SU-DHL-6 (cell line): ENCODE results near the gene DHRS7.

Experiments used
- H2AFZ ChIP-seq: fragments of 200-600 bp; sonication (generic); 2 replicates; pipeline ENCODE4 v1.6.1; 2014; ENCODE audit warnings: low read depth, mild to moderate bottlenecking, moderate library complexity, mixed read lengths, antibody characterized with exemption, low read length; ENCODE audit not compliant: severe bottlenecking
- H3F3A ChIP-seq: fragments of 200-600 bp; shearing (Covaris generic); 2 replicates; pipeline ENCODE4 v1.6.0; 2016; ENCODE audit warnings: antibody characterized with exemption, mild to moderate bottlenecking; ENCODE audit not compliant: insufficient read depth
- H3K27ac ChIP-seq: fragments of 200-600 bp; sonication (generic); 2 replicates; pipeline ENCODE4 v1.5.1; 2016; ENCODE audit warnings: low read depth, mild to moderate bottlenecking, low read length, moderate library complexity, mixed read lengths
- H3K27me3 ChIP-seq: fragments of 200-600 bp; sonication (generic), shearing (Covaris generic); 2 replicates; pipeline ENCODE4 v1.6.0; 2014; ENCODE audit warnings: mild to moderate bottlenecking, low read length
- H3K36me3 ChIP-seq: fragments of 200-600 bp; sonication (generic); 2 replicates; pipeline ENCODE4 v1.6.1; 2014; ENCODE audit warnings: mild to moderate bottlenecking, low read length, mixed read lengths
- H3K4me2 ChIP-seq: fragments of 300-600, 200-600 bp; shearing (Covaris generic), sonication (generic); 2 replicates; pipeline ENCODE4 v1.6.0; 2014; ENCODE audit warnings: low read length, low read depth, mild to moderate bottlenecking; ENCODE audit not compliant: poor library complexity, severe bottlenecking
- H3K4me3 ChIP-seq: fragments of 200-600 bp; sonication (generic); 2 replicates; pipeline ENCODE4 v1.5.1; 2014; ENCODE audit warnings: antibody characterized with exemption, low read length, mild to moderate bottlenecking, mixed read lengths; ENCODE audit not compliant: insufficient read depth, poor library complexity, severe bottlenecking
- H3K79me2 ChIP-seq: fragments of 200-600 bp; sonication (generic); 2 replicates; pipeline ENCODE4 v1.6.1; 2014; ENCODE audit warnings: mild to moderate bottlenecking, low read length, moderate library complexity; ENCODE audit not compliant: insufficient read depth
- H3K9ac ChIP-seq: fragments of 200-600 bp; sonication (generic); 2 replicates; pipeline ENCODE4 v1.7.0; 2014; ENCODE audit warnings: mild to moderate bottlenecking, low read length
- H3K9me2 ChIP-seq: fragments of 200-600 bp; sonication (generic); replicated peaks from 2 replicates; pipeline ENCODE4 v1.6.1; 2014; ENCODE audit warnings: low read length; ENCODE audit not compliant: insufficient read depth
- H3K9me3 ChIP-seq: fragments of 200-600 bp; sonication (generic); 2 replicates; pipeline ENCODE4 v1.6.1; 2014; ENCODE audit warnings: low read length, mixed read lengths; ENCODE audit not compliant: insufficient read depth
- H4K20me1 ChIP-seq: fragments of 200-600 bp; sonication (generic); 2 replicates; pipeline ENCODE4 v1.6.1; 2014; ENCODE audit warnings: low read depth, mild to moderate bottlenecking, antibody characterized with exemption, low read length, moderate library complexity, mixed read lengths
- CTCF ChIP-seq: fragments of 200-600 bp; sonication (generic); IDR thresholded peaks from one replicate; pipeline ENCODE4 v1.5.1; 2017; ENCODE audit warnings: antibody characterized with exemption, mild to moderate bottlenecking, low read length, moderate library complexity; ENCODE audit not compliant: insufficient read depth, poor library complexity, severe bottlenecking
- EZH2phosphoT487 ChIP-seq: fragments of 200-600 bp; sonication (generic), shearing (Covaris generic); conservative IDR thresholded peaks from 2 replicates; pipeline ENCODE4 v1.6.1; 2018; ENCODE audit warnings: mild to moderate bottlenecking, antibody characterized with exemption, low read length, moderate library complexity, mixed read lengths

DHRS7 gene

DNA sequence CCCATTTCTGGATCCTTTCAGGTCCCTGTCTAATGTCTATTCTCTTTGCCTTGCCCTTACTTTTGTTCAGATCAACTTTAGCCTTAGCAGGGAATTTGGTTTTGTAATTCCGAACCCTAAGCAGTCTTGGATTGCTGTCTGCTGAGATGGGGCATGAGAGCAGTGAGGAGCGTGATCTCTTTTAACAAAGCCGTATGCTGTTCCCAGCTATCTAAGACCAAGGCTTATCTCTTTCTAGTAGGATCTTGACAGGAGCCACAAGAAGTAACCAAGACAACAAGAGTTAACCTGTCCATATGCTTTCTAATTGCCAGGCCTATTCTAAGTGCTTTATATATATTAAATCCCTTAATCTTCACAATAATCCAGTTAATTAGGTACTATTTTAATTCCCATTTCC is 4.5 kb upstream of the DHRS7 start:
- H3K4me2 ChIP-seq, result no peak overlapping the region
- no peak for TF ChIP-seq EZH2phosphoT487
- H3K9ac ChIP-seq, result no peak overlapping the region
- no peaks in the 10 kb centered on the region for H3K9me2 ChIP-seq
- H3F3A ChIP-seq, result peaks cover 4% of the 10 kb centered on the region
- no peak overlapping the region for H3K27ac ChIP-seq
- no peak overlapping the region for H2AFZ ChIP-seq
- H3K9me3 ChIP-seq, result no peaks in the 10 kb centered on the region
- H3K36me3 ChIP-seq, result no peaks in the 10 kb centered on the region
- H3K79me2 ChIP-seq, result no peaks in the 10 kb centered on the region
- no peak overlapping the region for H3K4me3 ChIP-seq
- no peaks in the 10 kb centered on the region for H4K20me1 ChIP-seq
- no peaks in the 10 kb centered on the region for H3K27me3 ChIP-seq

DNA sequence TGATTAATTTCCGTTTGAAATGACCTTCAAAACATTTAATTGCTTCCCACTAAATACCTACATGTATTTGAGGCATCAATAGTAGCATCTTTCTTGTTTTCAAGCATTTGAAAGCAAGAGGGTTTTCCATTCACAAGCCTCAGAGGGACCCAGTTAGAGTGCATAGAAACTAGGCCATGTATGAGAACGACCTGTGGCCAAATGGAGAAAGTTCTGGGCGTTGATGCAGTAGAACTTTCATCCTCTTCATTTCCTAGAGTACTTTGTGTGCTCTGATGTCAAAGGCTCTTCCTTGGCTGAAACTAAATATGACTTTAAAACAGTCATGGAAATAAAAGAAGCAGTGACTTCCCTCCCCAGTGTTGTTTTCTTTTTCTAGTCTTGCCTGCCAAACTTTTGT is 944 bp upstream of the DHRS7 start:
- Histone ChIP-seq H3K79me2 (peaks cover 13% of the 10 kb centered on the region), H3K36me3 (no peaks in the 10 kb centered on the region), H3K27ac (peak overlapping the region; percentile 66; the same call in 1 of the 2 replicates), H4K20me1 (no peaks in the 10 kb centered on the region), H3K9me3 (no peaks in the 10 kb centered on the region), H3K4me2 (peak overlapping the region; percentile 92), H3K4me3 (no peak overlapping the region), H3K27me3 (no peaks in the 10 kb centered on the region), H3K9me2 (no peaks in the 10 kb centered on the region), H2AFZ (peak overlapping the region; percentile 95), H3F3A (peaks cover 7% of the 10 kb centered on the region), H3K9ac (peak overlapping the region; percentile 86)
- TF ChIP-seq EZH2phosphoT487 (no peak), CTCF (no peak)

DNA sequence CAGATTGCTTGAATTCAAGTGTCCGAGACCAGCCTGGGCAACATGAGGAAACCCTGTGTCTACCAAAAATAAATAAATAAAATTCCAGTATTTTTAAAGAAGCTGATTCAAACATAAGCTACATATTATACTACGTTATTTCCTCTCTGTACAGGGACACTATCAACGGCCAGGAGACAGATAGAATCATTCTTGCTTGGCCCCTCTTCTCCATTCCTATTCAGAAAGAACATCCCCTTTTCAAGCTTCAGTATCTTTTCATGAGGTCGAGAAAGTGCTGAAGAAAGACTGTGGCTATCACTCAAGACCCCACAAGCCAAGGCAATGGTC is 314 bp upstream of the DHRS7 start:
- Histone ChIP-seq H3K9ac (peak overlapping the region; percentile 86), H3K36me3 (no peaks in the 10 kb centered on the region), H3K27ac (peak overlapping the region; percentile 66; the same call in 1 of the 2 replicates), H3K79me2 (peaks cover 13% of the 10 kb centered on the region), H4K20me1 (no peaks in the 10 kb centered on the region), H3K9me2 (no peaks in the 10 kb centered on the region), H3K27me3 (no peaks in the 10 kb centered on the region), H3F3A (peaks cover 7% of the 10 kb centered on the region), H3K4me3 (peak overlapping the region; percentile 67), H2AFZ (peak overlapping the region; percentile 95), H3K4me2 (peak overlapping the region; percentile 92), H3K9me3 (no peaks in the 10 kb centered on the region)
- TF ChIP-seq CTCF (no peak), EZH2phosphoT487 (no peak)

DNA sequence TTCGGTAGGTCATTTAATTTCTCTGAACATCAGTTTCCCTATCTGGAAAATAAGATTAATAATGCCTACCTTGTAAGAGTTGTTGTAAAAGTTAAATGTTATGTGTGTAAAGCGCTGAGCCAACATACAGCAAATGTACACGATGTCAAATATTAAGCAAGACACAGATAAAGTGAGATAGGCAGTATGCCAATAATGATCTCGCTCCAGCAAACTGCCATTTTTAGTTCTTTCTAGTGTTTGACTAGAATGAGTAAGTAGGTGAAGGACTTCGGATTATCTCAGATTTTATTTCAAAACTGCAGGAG is 840 bp downstream of the DHRS7 start:
- H3K27ac ChIP-seq, result peak overlapping the region; percentile 66

More for the DNA sequence above, 840 bp downstream of the DHRS7 start:
- peak overlapping the region; percentile 95 for H2AFZ ChIP-seq
- H3K9me2 ChIP-seq, result no peaks in the 10 kb centered on the region
- no peaks in the 10 kb centered on the region for H3K9me3 ChIP-seq
- peak overlapping the region; percentile 67 for H3K4me3 ChIP-seq
- H3K79me2 ChIP-seq, result peaks cover 13% of the 10 kb centered on the region
- no peaks in the 10 kb centered on the region for H3K27me3 ChIP-seq
- H3K4me2 ChIP-seq, result peak overlapping the region; percentile 92
- peaks cover 7% of the 10 kb centered on the region for H3F3A ChIP-seq
- no peaks in the 10 kb centered on the region for H3K36me3 ChIP-seq
- peak overlapping the region; percentile 86 for H3K9ac ChIP-seq
- H4K20me1 ChIP-seq, result no peaks in the 10 kb centered on the region
- TF ChIP-seq EZH2phosphoT487 (no peak), CTCF (no peak)
